HepG2 (cell line): Measurements from ENCODE around the gene ATG13. TPM values are rescaled to one million over a fixed set of nuclear protein-coding genes. Genes with fewer than 3 reads are reported as not detected.

Experiments
- ATM ChIP-seq: fragments of 450-650 bp; IDR thresholded peaks from 2 replicates; pipeline ENCODE4 v1.7.1; 2017; ENCODE audit warnings: mild to moderate bottlenecking, borderline replicate concordance
- BORCS8-MEF2B ChIP-seq: sonication (generic); formaldehyde crosslinking; IDR thresholded peaks from 2 replicates; pipeline ENCODE4 v1.8.0; 2022; ENCODE audit warnings: mild to moderate bottlenecking, missing genetic modification reagents
- KDM5B ChIP-seq: sonication (generic); formaldehyde crosslinking; IDR thresholded peaks from 2 replicates; pipeline ENCODE4 v1.4.0; 2020; ENCODE audit warnings: missing genetic modification reagents, mild to moderate bottlenecking, borderline replicate concordance
- KLF16 ChIP-seq, 2 experiments: sonication (generic) in 1 of 2; formaldehyde crosslinking in 1 of 2; IDR thresholded peaks; 2 replicates each; pipeline versions ENCODE4 v1.6.1 to v1.8.0; 2016 to 2023; ENCODE audit warnings: missing genetic modification reagents in 2 of 2, missing compliant biosample characterization in 1 of 2
- NCOR1 ChIP-seq: fragments of 200-600 bp; sonication (generic); IDR thresholded peaks from 2 replicates; pipeline ENCODE4 v1.7.0; 2017; ENCODE audit warnings: antibody characterized with exemption, low read length, borderline replicate concordance
- NFATC3 ChIP-seq: sonication (generic); formaldehyde crosslinking; IDR thresholded peaks from 2 replicates; pipeline ENCODE4 v1.5.1; 2020; ENCODE audit warnings: mild to moderate bottlenecking, missing genetic modification reagents
- NRL ChIP-seq: sonication (generic); formaldehyde crosslinking; IDR thresholded peaks from 2 replicates; pipeline ENCODE4 v1.5.0; 2020; ENCODE audit warnings: missing genetic modification reagents, mild to moderate bottlenecking, moderate library complexity, borderline replicate concordance
- RFXAP ChIP-seq: sonication (generic); formaldehyde crosslinking; IDR thresholded peaks from 2 replicates; pipeline ENCODE4 v1.4.0; 2020; ENCODE audit warnings: missing genetic modification reagents, borderline replicate concordance
- ZFP36L2 ChIP-seq: sonication (generic); formaldehyde crosslinking; IDR thresholded peaks from 2 replicates; pipeline ENCODE4 v1.4.0; 2020; ENCODE audit warnings: missing genetic modification reagents
- ZNF10 ChIP-seq: sonication (generic); formaldehyde crosslinking; IDR thresholded peaks from 2 replicates; pipeline ENCODE4 v1.4.0; 2020; ENCODE audit warnings: mild to moderate bottlenecking, low read depth, missing genetic modification reagents, borderline replicate concordance
- ZNF136 ChIP-seq: sonication (generic); formaldehyde crosslinking; IDR thresholded peaks from 2 replicates; pipeline ENCODE4 v1.8.1; 2022; ENCODE audit warnings: low read depth, mild to moderate bottlenecking, moderate library complexity, missing genetic modification reagents
- ZNF549 ChIP-seq: sonication (generic); formaldehyde crosslinking; IDR thresholded peaks from 2 replicates; pipeline ENCODE4 v1.5.0; 2020; ENCODE audit warnings: missing genetic modification reagents
- ZNF839 ChIP-seq: sonication (generic); formaldehyde crosslinking; IDR thresholded peaks from 2 replicates; pipeline ENCODE4 v1.4.0; 2020; ENCODE audit warnings: missing genetic modification reagents, mild to moderate bottlenecking, borderline replicate concordance
- polyA plus RNA-seq, 8 experiments: library from polyadenylated mRNA; depleted of rRNA in 3 of 8; stranded (reverse) in 7 of 8; unstranded in 1 of 8; fragments of >200 nt; fragmentation: Illumina TruSeq in 4 of 8; extraction: Trizol in 4 of 8; gene quantifications; 2 replicates each; pipeline versions ENCODE4 v1.2.1 to v1.2.3, GENCODE V29; 2011 to 2016; ENCODE audit warnings: low read depth in 4 of 8, missing spikeins in 1 of 8, mixed read lengths in 1 of 8; ENCODE audit not compliant: insufficient read depth in 1 of 8
- total RNA-seq, 5 experiments: library from RNA; depleted of rRNA; stranded (reverse); fragments of >200 nt; fragmentation: Illumina TruSeq; extraction: Trizol; gene quantifications; 2 replicates each; pipeline ENCODE4 v1.2.3, GENCODE V29; 2016; ENCODE audit warnings: low read depth in 1 of 5
- TF ChIP-seq, protein P1 (sequence below): sonication (generic); formaldehyde crosslinking; IDR thresholded peaks from 2 replicates; pipeline ENCODE4 v1.5.1; 2020; ENCODE audit warnings: mild to moderate bottlenecking, missing genetic modification reagents, moderate library complexity
- TF ChIP-seq, protein P2 (sequence below), 2 experiments: sonication (generic) in 1 of 2; formaldehyde crosslinking in 1 of 2; IDR thresholded peaks; 2 replicates each; pipeline versions ENCODE4 v1.4.0 to v1.6.1; 2018 to 2020; ENCODE audit warnings: missing genetic modification reagents in 2 of 2, borderline replicate concordance in 1 of 2, low read depth in 1 of 2, mild to moderate bottlenecking in 1 of 2, missing biosample characterization in 1 of 2
- TF ChIP-seq, protein P3 (sequence below): sonication (generic); formaldehyde crosslinking; IDR thresholded peaks from 2 replicates; pipeline ENCODE4 v1.5.1; 2020; ENCODE audit warnings: mild to moderate bottlenecking, missing genetic modification reagents, borderline replicate concordance

Gene ATG13
- total and polyA plus RNA-seq, 2 of the 13 experiments (the other 11 are each of a cell fraction or from before 2014, with no cell fraction given) = 55.0 to 77.3 TPM

DNA sequence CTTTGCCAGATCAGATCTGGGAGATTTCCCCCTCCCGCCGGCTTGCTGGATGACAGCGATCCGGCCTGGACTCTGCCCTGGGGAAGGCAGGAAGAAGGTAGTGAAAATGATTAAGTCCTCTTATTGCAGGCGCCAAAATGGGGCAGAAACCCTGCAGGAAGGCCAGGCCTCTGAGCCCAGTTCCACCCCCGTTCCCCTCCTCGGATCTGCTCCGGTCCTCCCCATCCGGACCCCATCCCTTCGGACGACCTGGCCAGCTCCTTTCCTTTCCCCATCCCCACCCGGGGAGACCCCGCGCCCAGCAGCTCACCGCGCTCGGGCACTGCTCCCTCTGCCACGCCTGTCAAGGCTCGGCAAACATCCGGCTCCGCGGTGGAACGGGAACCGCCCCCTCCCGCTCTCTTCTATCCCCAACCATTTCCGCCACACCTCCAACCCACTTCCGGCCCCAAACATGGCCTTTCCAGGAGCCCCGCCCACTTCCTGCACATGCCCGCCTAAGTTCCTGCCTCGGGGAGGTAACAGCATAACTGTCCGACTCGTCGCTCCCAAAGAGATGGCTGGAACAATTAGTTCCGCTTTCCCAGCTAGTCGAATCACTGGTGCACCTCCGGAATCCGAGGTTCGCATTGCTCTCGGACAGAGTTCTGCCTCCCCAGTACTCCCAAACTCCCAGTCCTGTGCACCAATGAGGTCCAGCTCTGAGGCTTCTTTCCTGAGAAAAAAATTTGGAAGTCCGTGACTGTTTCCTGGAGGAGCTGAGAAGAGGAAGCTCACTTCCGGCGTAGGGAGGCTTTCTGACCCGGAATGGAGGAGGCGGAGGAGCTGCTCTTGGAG is 83.1 kb downstream of the ATG13 start, which contains the start of the genes ARHGAP1 and ZNF408 (continued):
- TF ChIP-seq, protein P1, sequence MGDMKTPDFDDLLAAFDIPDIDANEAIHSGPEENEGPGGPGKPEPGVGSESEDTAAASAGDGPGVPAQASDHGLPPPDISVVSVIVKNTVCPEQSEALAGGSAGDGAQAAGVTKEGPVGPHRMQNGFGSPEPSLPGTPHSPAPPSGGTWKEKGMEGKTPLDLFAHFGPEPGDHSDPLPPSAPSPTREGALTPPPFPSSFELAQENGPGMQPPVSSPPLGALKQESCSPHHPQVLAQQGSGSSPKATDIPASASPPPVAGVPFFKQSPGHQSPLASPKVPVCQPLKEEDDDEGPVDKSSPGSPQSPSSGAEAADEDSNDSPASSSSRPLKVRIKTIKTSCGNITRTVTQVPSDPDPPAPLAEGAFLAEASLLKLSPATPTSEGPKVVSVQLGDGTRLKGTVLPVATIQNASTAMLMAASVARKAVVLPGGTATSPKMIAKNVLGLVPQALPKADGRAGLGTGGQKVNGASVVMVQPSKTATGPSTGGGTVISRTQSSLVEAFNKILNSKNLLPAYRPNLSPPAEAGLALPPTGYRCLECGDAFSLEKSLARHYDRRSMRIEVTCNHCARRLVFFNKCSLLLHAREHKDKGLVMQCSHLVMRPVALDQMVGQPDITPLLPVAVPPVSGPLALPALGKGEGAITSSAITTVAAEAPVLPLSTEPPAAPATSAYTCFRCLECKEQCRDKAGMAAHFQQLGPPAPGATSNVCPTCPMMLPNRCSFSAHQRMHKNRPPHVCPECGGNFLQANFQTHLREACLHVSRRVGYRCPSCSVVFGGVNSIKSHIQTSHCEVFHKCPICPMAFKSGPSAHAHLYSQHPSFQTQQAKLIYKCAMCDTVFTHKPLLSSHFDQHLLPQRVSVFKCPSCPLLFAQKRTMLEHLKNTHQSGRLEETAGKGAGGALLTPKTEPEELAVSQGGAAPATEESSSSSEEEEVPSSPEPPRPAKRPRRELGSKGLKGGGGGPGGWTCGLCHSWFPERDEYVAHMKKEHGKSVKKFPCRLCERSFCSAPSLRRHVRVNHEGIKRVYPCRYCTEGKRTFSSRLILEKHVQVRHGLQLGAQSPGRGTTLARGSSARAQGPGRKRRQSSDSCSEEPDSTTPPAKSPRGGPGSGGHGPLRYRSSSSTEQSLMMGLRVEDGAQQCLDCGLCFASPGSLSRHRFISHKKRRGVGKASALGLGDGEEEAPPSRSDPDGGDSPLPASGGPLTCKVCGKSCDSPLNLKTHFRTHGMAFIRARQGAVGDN (CRISPR knock-in tag) = peak; percentile 92
- TF ChIP-seq NFATC3 (CRISPR knock-in tag) = no peak
- TF ChIP-seq NCOR1 = peak; percentile 83; the same call in 1 of the 2 replicates
- TF ChIP-seq ZNF10 (CRISPR knock-in tag) = no peak
- TF ChIP-seq, protein P2, sequence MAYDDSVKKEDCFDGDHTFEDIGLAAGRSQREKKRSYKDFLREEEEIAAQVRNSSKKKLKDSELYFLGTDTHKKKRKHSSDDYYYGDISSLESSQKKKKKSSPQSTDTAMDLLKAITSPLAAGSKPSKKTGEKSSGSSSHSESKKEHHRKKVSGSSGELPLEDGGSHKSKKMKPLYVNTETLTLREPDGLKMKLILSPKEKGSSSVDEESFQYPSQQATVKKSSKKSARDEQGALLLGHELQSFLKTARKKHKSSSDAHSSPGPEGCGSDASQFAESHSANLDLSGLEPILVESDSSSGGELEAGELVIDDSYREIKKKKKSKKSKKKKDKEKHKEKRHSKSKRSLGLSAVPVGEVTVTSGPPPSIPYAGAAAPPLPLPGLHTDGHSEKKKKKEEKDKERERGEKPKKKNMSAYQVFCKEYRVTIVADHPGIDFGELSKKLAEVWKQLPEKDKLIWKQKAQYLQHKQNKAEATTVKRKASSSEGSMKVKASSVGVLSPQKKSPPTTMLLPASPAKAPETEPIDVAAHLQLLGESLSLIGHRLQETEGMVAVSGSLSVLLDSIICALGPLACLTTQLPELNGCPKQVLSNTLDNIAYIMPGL (CRISPR knock-in tag; IDR thresholded peaks at IDR 0.05; ENCODE audit: borderline replicate concordance in 1 of 2, low read depth in 1 of 2) = peak; percentile 80 to 85; a peak in 2 of 4 replicates
- TF ChIP-seq KDM5B (CRISPR knock-in tag) = peak; percentile 73; the same call in 1 of the 2 replicates
- no peak; the same call in 1 of the 2 replicates for TF ChIP-seq NRL
- TF ChIP-seq BORCS8-MEF2B (CRISPR knock-in tag) = no peak
- peak; percentile 46; the same call in 1 of the 2 replicates for TF ChIP-seq RFXAP (CRISPR knock-in tag)
- TF ChIP-seq, protein P3, sequence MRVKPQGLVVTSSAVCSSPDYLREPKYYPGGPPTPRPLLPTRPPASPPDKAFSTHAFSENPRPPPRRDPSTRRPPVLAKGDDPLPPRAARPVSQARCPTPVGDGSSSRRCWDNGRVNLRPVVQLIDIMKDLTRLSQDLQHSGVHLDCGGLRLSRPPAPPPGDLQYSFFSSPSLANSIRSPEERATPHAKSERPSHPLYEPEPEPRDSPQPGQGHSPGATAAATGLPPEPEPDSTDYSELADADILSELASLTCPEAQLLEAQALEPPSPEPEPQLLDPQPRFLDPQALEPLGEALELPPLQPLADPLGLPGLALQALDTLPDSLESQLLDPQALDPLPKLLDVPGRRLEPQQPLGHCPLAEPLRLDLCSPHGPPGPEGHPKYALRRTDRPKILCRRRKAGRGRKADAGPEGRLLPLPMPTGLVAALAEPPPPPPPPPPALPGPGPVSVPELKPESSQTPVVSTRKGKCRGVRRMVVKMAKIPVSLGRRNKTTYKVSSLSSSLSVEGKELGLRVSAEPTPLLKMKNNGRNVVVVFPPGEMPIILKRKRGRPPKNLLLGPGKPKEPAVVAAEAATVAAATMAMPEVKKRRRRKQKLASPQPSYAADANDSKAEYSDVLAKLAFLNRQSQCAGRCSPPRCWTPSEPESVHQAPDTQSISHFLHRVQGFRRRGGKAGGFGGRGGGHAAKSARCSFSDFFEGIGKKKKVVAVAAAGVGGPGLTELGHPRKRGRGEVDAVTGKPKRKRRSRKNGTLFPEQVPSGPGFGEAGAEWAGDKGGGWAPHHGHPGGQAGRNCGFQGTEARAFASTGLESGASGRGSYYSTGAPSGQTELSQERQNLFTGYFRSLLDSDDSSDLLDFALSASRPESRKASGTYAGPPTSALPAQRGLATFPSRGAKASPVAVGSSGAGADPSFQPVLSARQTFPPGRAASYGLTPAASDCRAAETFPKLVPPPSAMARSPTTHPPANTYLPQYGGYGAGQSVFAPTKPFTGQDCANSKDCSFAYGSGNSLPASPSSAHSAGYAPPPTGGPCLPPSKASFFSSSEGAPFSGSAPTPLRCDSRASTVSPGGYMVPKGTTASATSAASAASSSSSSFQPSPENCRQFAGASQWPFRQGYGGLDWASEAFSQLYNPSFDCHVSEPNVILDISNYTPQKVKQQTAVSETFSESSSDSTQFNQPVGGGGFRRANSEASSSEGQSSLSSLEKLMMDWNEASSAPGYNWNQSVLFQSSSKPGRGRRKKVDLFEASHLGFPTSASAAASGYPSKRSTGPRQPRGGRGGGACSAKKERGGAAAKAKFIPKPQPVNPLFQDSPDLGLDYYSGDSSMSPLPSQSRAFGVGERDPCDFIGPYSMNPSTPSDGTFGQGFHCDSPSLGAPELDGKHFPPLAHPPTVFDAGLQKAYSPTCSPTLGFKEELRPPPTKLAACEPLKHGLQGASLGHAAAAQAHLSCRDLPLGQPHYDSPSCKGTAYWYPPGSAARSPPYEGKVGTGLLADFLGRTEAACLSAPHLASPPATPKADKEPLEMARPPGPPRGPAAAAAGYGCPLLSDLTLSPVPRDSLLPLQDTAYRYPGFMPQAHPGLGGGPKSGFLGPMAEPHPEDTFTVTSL (CRISPR knock-in tag) = no peak
- TF ChIP-seq KLF16 (CRISPR knock-in tag; IDR thresholded peaks at IDR 0.05) = peak in 1 of 2 experiments; percentile 100; a peak in 2 of 4 replicates
- no peak for TF ChIP-seq ZNF839 (CRISPR knock-in tag)
- no peak for TF ChIP-seq ATM
- TF ChIP-seq ZFP36L2 (CRISPR knock-in tag) = no peak
- 0 out of 2 replicates have a peak, but pooled peaks have one; percentile 20 for TF ChIP-seq ZNF136 (CRISPR knock-in tag)
- no peak for TF ChIP-seq ZNF549 (CRISPR knock-in tag)
